GM21390 (cell line): ENCODE results near the gene GJC3.
"Not testable (repeated sequence)": the region's sequence is repeated elsewhere in the genome, so short reads cannot be mapped to it uniquely, and the experiment has no call there.

Experiments used
- ATAC-seq: cut with Tn5 transposase; IDR thresholded peaks from one replicate; pipeline ENCODE4 v1.9.1; 2021; ENCODE audit not compliant: unreplicated experiment

Gene GJC3

GRCh38 chr7:99928994-99929729 is at the start of gene GJC3:
TSS of gene GJC3 (minus strand) at chr7:99929620. CDS start at chr7:99929620, 0 bp downstream.
- no peak for ATAC-seq

GRCh38 chr7:99976626-99977025 is 47.2 kb upstream of the GJC3 start:
- no peak for ATAC-seq

- ATAC-seq, result no peak
Observed at GRCh38 chr7:99975782-99976521, 46.5 kb upstream of the GJC3 start, which contains the start of gene AZGP1. TSS of gene AZGP1 (minus strand) at chr7:99976031. CDS start at chr7:99976020, 11 bp downstream.

GRCh38 chr7:99974681-99975080 is 45.3 kb upstream of the GJC3 start:
- ATAC-seq, result no peak

- not testable (repeated sequence) for ATAC-seq
Observed at GRCh38 chr7:99973817-99974216, 44.4 kb upstream of the GJC3 start.

GRCh38 chr7:99971242-99971641 is 41.8 kb upstream of the GJC3 start:
- ATAC-seq, result no peak

- not testable (repeated sequence) for ATAC-seq
Observed at GRCh38 chr7:99969813-99970212, 40.4 kb upstream of the GJC3 start.

GRCh38 chr7:99969298-99969697 is 39.9 kb upstream of the GJC3 start:
- ATAC-seq, result no peak

GRCh38 chr7:99958564-99959227 is 29.3 kb upstream of the GJC3 start:
- ATAC-seq, result no peak

- ATAC-seq, result no peak
Observed at GRCh38 chr7:99955247-99955646, 25.8 kb upstream of the GJC3 start.

GRCh38 chr7:99954643-99955042 is 25.2 kb upstream of the GJC3 start:
- ATAC-seq, result not testable (repeated sequence)

- ATAC-seq, result no peak
Observed at GRCh38 chr7:99953649-99954048, 24.2 kb upstream of the GJC3 start.

- ATAC-seq, result not testable (repeated sequence)
Observed at GRCh38 chr7:99952649-99953048, 23.2 kb upstream of the GJC3 start.

GRCh38 chr7:99950819-99951218 is 21.4 kb upstream of the GJC3 start:
- not testable (repeated sequence) for ATAC-seq

GRCh38 chr7:99949645-99950228 is 20.3 kb upstream of the GJC3 start:
- ATAC-seq, result no peak

- no peak for ATAC-seq
Observed at GRCh38 chr7:99947608-99948007, 18.2 kb upstream of the GJC3 start.

- ATAC-seq, result no peak
Observed at GRCh38 chr7:99944497-99945070, 15.2 kb upstream of the GJC3 start.

- ATAC-seq, result no peak
Observed at GRCh38 chr7:99943641-99944496, 14.4 kb upstream of the GJC3 start.

- no peak for ATAC-seq
Observed at GRCh38 chr7:99938296-99938695, 8.9 kb upstream of the GJC3 start.

GRCh38 chr7:99935009-99935408 is 5.6 kb upstream of the GJC3 start:
- ATAC-seq, result not testable (repeated sequence)
